GM12878 (cell line): ENCODE data around the gene STX19. TPM values are rescaled to one million over a fixed set of nuclear protein-coding genes. Genes with fewer than 3 reads are reported as not detected.

Experiments used
- ATAC-seq: fragments of 200-7000 bp; cut with Tn5 transposase; 3 replicates; pipeline ENCODE4 v1.9.1; 2020; ENCODE audit warnings: mild to moderate bottlenecking, moderate library complexity
- BruUV-seq: library from RNA; stranded (reverse); fragments of 400-500 nt; replicated peaks from 2 replicates; lab custom pipeline; 2021; lab: Mats Ljungman, UMichigan
- CTCF ChIA-PET: fragments of 300-600 bp; sonication (Branson Sonifier 250); formaldehyde crosslinking; extraction: SDS; loops from one replicate; lab custom pipeline; 2021; ENCODE audit warnings: inconsistent platforms; lab: Yijun Ruan, JAX
- POLR2A ChIA-PET: fragments of 350-600 bp; formaldehyde crosslinking; extraction: SDS; loops from one replicate; lab custom pipeline; 2021; ENCODE audit warnings: inconsistent platforms; lab: Charles Lee
- RAD21 ChIA-PET: fragments of 300-600 bp; sonication (Branson Sonifier 250); formaldehyde crosslinking; loops from one replicate; lab custom pipeline; 2023; ENCODE audit warnings: antibody characterized with exemption; ENCODE audit not compliant: unreplicated experiment; lab: Charles Lee
- SMC1A ChIA-PET: fragments of 300-600 bp; sonication (Branson Sonifier 250); formaldehyde crosslinking; loops from one replicate; lab custom pipeline; 2023; ENCODE audit not compliant: unreplicated experiment, uncharacterized antibody; lab: Charles Lee
- DNase-seq: peaks from one replicate; pipeline ENCODE4 v3.0.0-alpha.2; 2011; ENCODE audit warnings: low read depth, low spot score
- FAIRE-seq: peaks from 3 replicates; lab custom pipeline; 2011; peaks lifted over from hg19 to GRCh38; lab: Jason Lieb, UNC
- H2AFZ ChIP-seq: 2 replicates; pipeline ENCODE4 v1.6.0; 2011; ENCODE audit warnings: low read depth, low read length, control low read depth; ENCODE audit not compliant: control insufficient read depth
- H3K27ac ChIP-seq: 2 replicates; pipeline ENCODE4 v1.5.1; 2011; ENCODE audit warnings: control low read depth; ENCODE audit not compliant: control insufficient read depth, insufficient read depth
- H3K27me3 ChIP-seq, 2 experiments: replicated peaks in 1 of 2; 2 replicates each; pipeline versions ENCODE4 v1.6.0 to v1.6.1; 2011; ENCODE audit warnings: low read length in 1 of 2; ENCODE audit not compliant: control insufficient read depth in 2 of 2, insufficient read depth in 2 of 2
- H3K36me3 ChIP-seq, 2 experiments: 2 replicates each; pipeline ENCODE4 v1.5.1; 2011; ENCODE audit warnings: low read length in 1 of 2; ENCODE audit not compliant: control insufficient read depth in 2 of 2, insufficient read depth in 2 of 2
- H3K4me1 ChIP-seq: 2 replicates; pipeline ENCODE4 v1.6.1; 2011; ENCODE audit warnings: mild to moderate bottlenecking, low read length, moderate library complexity, mixed read lengths; ENCODE audit not compliant: control insufficient read depth, insufficient read depth
- H3K4me2 ChIP-seq: 2 replicates; pipeline ENCODE4 v1.6.0; 2011; ENCODE audit warnings: control low read depth; ENCODE audit not compliant: control insufficient read depth, insufficient read depth
- H3K4me3 ChIP-seq: fragments of 200-600 bp; sonication (generic); 2 replicates; pipeline ENCODE4 v1.5.1; 2016
- H3K79me2 ChIP-seq: 2 replicates; pipeline ENCODE4 v1.6.0; 2011; ENCODE audit warnings: low read length; ENCODE audit not compliant: control insufficient read depth, insufficient read depth
- H3K9ac ChIP-seq: 2 replicates; pipeline ENCODE4 v1.8.0; 2011; ENCODE audit warnings: low read length, control low read depth, mixed read lengths; ENCODE audit not compliant: control insufficient read depth, insufficient read depth
- H3K9me3 ChIP-seq: replicated peaks from 3 replicates; pipeline ENCODE4 v1.5.1; 2011; ENCODE audit warnings: mild to moderate bottlenecking, low read length; ENCODE audit not compliant: control insufficient read depth, insufficient read depth
- H4K20me1 ChIP-seq: 2 replicates; pipeline ENCODE4 v1.6.0; 2011; ENCODE audit not compliant: control insufficient read depth, insufficient read depth
- BHLHE40 ChIP-seq, 2 experiments: fragments of 450-650 bp in 1 of 2; IDR thresholded peaks; 2 replicates each; pipeline ENCODE4 v1.6.1; 2011 to 2017; ENCODE audit warnings: low read depth in 2 of 2, borderline replicate concordance in 1 of 2, improper control_type of control experiment in 1 of 2, low read length in 1 of 2, mild to moderate bottlenecking in 1 of 2
- CBX3 ChIP-seq: fragments of 200-600 bp; sonication (generic); IDR thresholded peaks from 2 replicates; pipeline ENCODE4 v1.6.1; 2016; ENCODE audit warnings: low read depth, borderline replicate concordance
- CBX5 ChIP-seq: sonication (generic); IDR thresholded peaks from 2 replicates; pipeline ENCODE4 v1.6.1; 2016; ENCODE audit warnings: low read depth, moderate library complexity, mild to moderate bottlenecking, inconsistent platforms
- E4F1 ChIP-seq: fragments of 450-650 bp; IDR thresholded peaks from 2 replicates; pipeline ENCODE4 v1.6.1; 2018; ENCODE audit warnings: borderline replicate concordance, mild to moderate bottlenecking; ENCODE audit not compliant: partially characterized antibody
- HCFC1 ChIP-seq: fragments of 150-350 bp; IDR thresholded peaks from 2 replicates; pipeline ENCODE4 v1.6.1; 2014; ENCODE audit warnings: low read length
- IKZF1 ChIP-seq: fragments of 450-650 bp; conservative IDR thresholded peaks from 2 replicates; pipeline ENCODE4 v1.6.1; 2017; ENCODE audit warnings: antibody characterized with exemption, mild to moderate bottlenecking
- KDM1A ChIP-seq: fragments of 200-600 bp; sonication (generic); IDR thresholded peaks from 2 replicates; pipeline ENCODE4 v1.6.1; 2016; ENCODE audit warnings: borderline replicate concordance
- LARP7 ChIP-seq: fragments of 450-650 bp; IDR thresholded peaks from 2 replicates; pipeline ENCODE4 v1.6.1; 2017; ENCODE audit warnings: mild to moderate bottlenecking
- MEF2B ChIP-seq: fragments of 450-650 bp; IDR thresholded peaks from 2 replicates; pipeline ENCODE4 v1.6.1; 2018; ENCODE audit warnings: mild to moderate bottlenecking, moderate library complexity; ENCODE audit not compliant: partially characterized antibody, poor library complexity, severe bottlenecking
- NFYA ChIP-seq: IDR thresholded peaks from 2 replicates; pipeline ENCODE4 v1.6.1; 2011; ENCODE audit warnings: low read depth, mild to moderate bottlenecking, low read length, improper control_type of control experiment, borderline replicate concordance
- SP1 ChIP-seq: IDR thresholded peaks from one replicate; pipeline ENCODE4 v1.6.1; 2011; ENCODE audit warnings: low read depth, low read length
- SRF ChIP-seq, 2 experiments: IDR thresholded peaks; 2 replicates each; pipeline ENCODE4 v1.6.1; 2011; ENCODE audit warnings: low read depth in 2 of 2, low read length in 2 of 2, mild to moderate bottlenecking in 1 of 2, moderate library complexity in 1 of 2
- ZNF217 ChIP-seq: fragments of 450-650 bp; IDR thresholded peaks from 2 replicates; pipeline ENCODE4 v1.6.1; 2017; ENCODE audit warnings: antibody characterized with exemption, mild to moderate bottlenecking
- ZNF274 ChIP-seq: IDR thresholded peaks from one replicate; pipeline ENCODE4 v1.8.0; 2011; ENCODE audit not compliant: insufficient read length, insufficient read depth
- WGBS: methylation state at CpG from one replicate; pipeline ENCODE4 v1.1.6; 2016; ENCODE audit warnings: low lambda C conversion rate; ENCODE audit not compliant: insufficient replicate concordance, insufficient coverage; ENCODE audit errors: missing lambda C conversion rate; 5-methylcytosine and 5-hydroxymethylcytosine counted together
- in situ Hi-C: fragments of 300-500 bp; cut with MboI; formaldehyde crosslinking; loops from 9 replicates; pipeline ENCODE4 v1.14.3; 2018; ENCODE audit warnings: mixed read lengths
- intact Hi-C: fragments of 100-400 bp; cut with micrococcal nuclease; formaldehyde crosslinking; loops from one replicate; pipeline ENCODE4 v1.14.2; 2022; ENCODE audit not compliant: unreplicated experiment
- polyA plus RNA-seq, 11 experiments: library from polyadenylated mRNA; depleted of rRNA in 4 of 11; unstranded in 6 of 11; stranded (reverse) in 5 of 11; fragments of >200 nt; fragmentation: Nextera tagmentation in 4 of 11; fragmentation: Illumina TruSeq in 1 of 11; extraction: Ambion mirVana in 4 of 11; extraction: Trizol in 1 of 11; gene quantifications; 1 replicate in 1 of 11; 2 replicates in 10 of 11; pipeline versions ENCODE4 v1.2.1 to v1.2.3, GENCODE V29; 2011 to 2016; ENCODE audit warnings: inconsistent platforms in 2 of 11, missing spikeins in 2 of 11, low read depth in 1 of 11
- total RNA-seq, 4 experiments: library from RNA; depleted of rRNA in 3 of 4; stranded (reverse); fragments of >200 nt in 3 of 4; fragmentation: Illumina TruSeq in 1 of 4; extraction: Trizol in 1 of 4; gene quantifications; 2 replicates each; pipeline versions ENCODE4 v1.2.1 to v1.2.3, GENCODE V29; 2013 to 2021

The STX19 gene
- total and polyA plus RNA-seq, 10 of the 15 experiments (the other 5 are each of a cell fraction or from before 2014, with no cell fraction given), result 0.10 to 0.14 (median 0.11) TPM; not detected in 7

GRCh38 chr3:94065122-94065521, 36.7 kb upstream of the STX19 start:
- no peaks in the 10 kb centered on the region for H4K20me1 ChIP-seq
- in situ Hi-C loops, result loop anchor here (5.0 kb wide), 1 partner anchor 58 kb away; no protein-coding TSS in a partner anchor
- ChIA-PET RAD21 (interaction anchor here (0.8 to 1.4 kb wide), 4 partner anchors 10 to 62 kb away, joined by 3 to 4 read pairs (median 4); no protein-coding TSS in a partner anchor), SMC1A (interaction anchor here (1.1 to 1.6 kb wide), 3 partner anchors 14 to 62 kb away, joined by 3 to 4 read pairs (median 4); no protein-coding TSS in a partner anchor), POLR2A (interaction anchor here (0.9 kb wide), 1 partner anchor 62 kb away, joined by 3 read pairs; no protein-coding TSS in a partner anchor), CTCF (interaction anchor here (0.5 to 11.1 kb wide), 7 partner anchors 14 to 226 kb away, joined by 3 to 164 read pairs (median 4); partner anchors contain the start of gene STX19)
- DNase-seq, result no peak
- H3K27ac ChIP-seq, result no peak overlapping the region
- H3K4me1 ChIP-seq, result peaks cover 13% of the 10 kb centered on the region
- H3K9ac ChIP-seq, result no peak overlapping the region
- peaks cover 14% of the 10 kb centered on the region; the same call in 2 of the 3 replicates for H3K9me3 ChIP-seq
- H3K79me2 ChIP-seq, result peaks cover 60% of the 10 kb centered on the region
- H3K4me3 ChIP-seq, result peak overlapping the region; percentile 29; the same call in 1 of the 2 replicates
- H3K27me3 ChIP-seq, result no peaks in the 10 kb centered on the region
- no TSS peak for BruUV-seq
- ATAC-seq, result no peak
- no peak overlapping the region for H2AFZ ChIP-seq
- peak overlapping the region; percentile 86 for H3K4me2 ChIP-seq
- no peak for TF ChIP-seq NFYA
- no peak for TF ChIP-seq SRF (IDR thresholded peaks at IDR 0.05; ENCODE audit: low read depth in 2 of 2, low read length in 2 of 2)
- no peak for TF ChIP-seq KDM1A
- WGBS, result 100% methylated on average over 1 of the region's 1 CpG
- H3K36me3 ChIP-seq, result peaks cover 0 to 21% of the 10 kb centered on the region in 2 experiments; a peak in 2 of 4 replicates
- intact Hi-C loops, result loop anchor here (1.0 kb wide), 1 partner anchor 61 kb away; no protein-coding TSS in a partner anchor
- FAIRE-seq, result no peak

GRCh38 chr3:94064243-94064860, 36.0 kb upstream of the STX19 start:
- no peak overlapping the region for H2AFZ ChIP-seq
- in situ Hi-C loops (no loop called here), intact Hi-C loops (no loop called here)
- FAIRE-seq, result no peak
- H3K27me3 ChIP-seq, result no peaks in the 10 kb centered on the region
- H3K36me3 ChIP-seq, result peaks cover 0 to 24% of the 10 kb centered on the region in 2 experiments; a peak in 2 of 4 replicates
- H3K79me2 ChIP-seq, result peaks cover 56% of the 10 kb centered on the region
- no peak overlapping the region for H3K27ac ChIP-seq
- CTCF ChIA-PET, result interaction anchor here (0.5 to 11.1 kb wide), 6 partner anchors 14 to 94 kb away, joined by 3 to 164 read pairs (median 6); no protein-coding TSS in a partner anchor
- WGBS, result 72% methylated on average over 6 of the region's 6 CpGs
- RAD21 ChIA-PET, result interaction anchor here (1.0 to 2.3 kb wide), 3 partner anchors 10 to 61 kb away, joined by 4 to 12 read pairs (median 11); no protein-coding TSS in a partner anchor
- H3K9me3 ChIP-seq, result peaks cover 14% of the 10 kb centered on the region; the same call in 2 of the 3 replicates
- no peak for DNase-seq
- no TSS peak for BruUV-seq
- H3K4me1 ChIP-seq, result peaks cover 7% of the 10 kb centered on the region
- no peak for ATAC-seq
- no peaks in the 10 kb centered on the region for H4K20me1 ChIP-seq
- peak overlapping the region; percentile 86 for H3K4me2 ChIP-seq
- POLR2A ChIA-PET, result interaction anchor here (1.5 kb wide), 1 partner anchor 10 kb away, joined by 4 read pairs; no protein-coding TSS in a partner anchor
- peak overlapping the region; percentile 99 for H3K9ac ChIP-seq
- SMC1A ChIA-PET, result interaction anchor here (1.1 to 2.0 kb wide), 4 partner anchors 14 to 60 kb away, joined by 4 to 11 read pairs (median 4); no protein-coding TSS in a partner anchor
- H3K4me3 ChIP-seq, result peak overlapping the region; percentile 84
- TF ChIP-seq MEF2B, result no peak
- TF ChIP-seq BHLHE40 (IDR thresholded peaks at IDR 0.05; ENCODE audit: borderline replicate concordance in 1 of 2, low read depth in 2 of 2, low read length in 1 of 2), result no peak
- no peak for TF ChIP-seq LARP7
- no peak for TF ChIP-seq ZNF217
- TF ChIP-seq ZNF274, result no peak
- TF ChIP-seq E4F1, result no peak
- no peak for TF ChIP-seq IKZF1
- no peak for TF ChIP-seq SP1
- no peak for TF ChIP-seq HCFC1
- TF ChIP-seq CBX3, result no peak
- no peak for TF ChIP-seq CBX5
